Caco-2 (cell line): ENCODE measurements around the gene ASNSD1. TPM values are rescaled to one million over a fixed set of nuclear protein-coding genes. Genes with fewer than 3 reads are reported as not detected.
"Not testable (repeated sequence)": the region's sequence is repeated elsewhere in the genome, so short reads cannot be mapped to it uniquely, and the experiment has no call there.

Experiments
- BruUV-seq: library from RNA; stranded (reverse); fragments of 400-500 nt; replicated peaks from 2 replicates; lab custom pipeline; 2021; lab: Mats Ljungman, UMichigan
- CTCF ChIA-PET: fragments of 300-600 bp; sonication (Branson Sonifier 250); formaldehyde crosslinking; loops from one replicate; lab custom pipeline; 2022; ENCODE audit warnings: antibody characterized with exemption; lab: Charles Lee
- POLR2A ChIA-PET: fragments of 300-600 bp; sonication (Branson Sonifier 250); formaldehyde crosslinking; loops from one replicate; lab custom pipeline; 2022; ENCODE audit warnings: antibody characterized with exemption; lab: Charles Lee
- DNase-seq, 2 experiments: peaks; one replicate each; pipeline versions ENCODE4 v3.0.0 to v3.0.0-alpha.2; 2020 to 2022
- H3K27me3 ChIP-seq: replicated peaks from 2 replicates; pipeline ENCODE4 v1.6.0; 2011; ENCODE audit warnings: low read length; ENCODE audit not compliant: control insufficient read depth, insufficient read depth
- H3K36me3 ChIP-seq: 2 replicates; pipeline ENCODE4 v1.5.1; 2011; ENCODE audit warnings: low read length; ENCODE audit not compliant: control insufficient read depth, insufficient read depth
- H3K4me1 ChIP-seq: fragments of 250-450 bp; sonication (Bioruptor Pico); 2 replicates; pipeline ENCODE4 v1.5.1; 2020; ENCODE audit warnings: mild to moderate bottlenecking
- H3K4me3 ChIP-seq: 2 replicates; pipeline ENCODE4 v1.5.1; 2011; ENCODE audit warnings: low read depth, mild to moderate bottlenecking, control low read depth, low read length
- H3K9me3 ChIP-seq: fragments of 250-450 bp; sonication (Bioruptor Pico); 2 replicates; pipeline ENCODE4 v1.5.1; 2020; ENCODE audit warnings: mild to moderate bottlenecking, moderate library complexity
- H3K27ac Mint-ChIP-seq: one replicate; pipeline ENCODE4 v1.8.0; 2022; ENCODE audit warnings: mixed read lengths; ENCODE audit not compliant: unreplicated experiment
- H3K27me3 Mint-ChIP-seq: one replicate; pipeline ENCODE4 v1.8.0; 2022; ENCODE audit warnings: mixed read lengths; ENCODE audit not compliant: insufficient read depth, unreplicated experiment
- H3K36me3 Mint-ChIP-seq: one replicate; pipeline ENCODE4 v1.8.0; 2022; ENCODE audit warnings: mild to moderate bottlenecking, mixed read lengths; ENCODE audit not compliant: insufficient read depth, unreplicated experiment
- H3K4me1 Mint-ChIP-seq: one replicate; pipeline ENCODE4 v1.8.0; 2022; ENCODE audit warnings: low read depth, mixed read lengths; ENCODE audit not compliant: unreplicated experiment
- H3K4me3 Mint-ChIP-seq: one replicate; pipeline ENCODE4 v1.8.0; 2022; ENCODE audit warnings: mild to moderate bottlenecking, moderate library complexity, mixed read lengths; ENCODE audit not compliant: unreplicated experiment
- H3K9me3 Mint-ChIP-seq: one replicate; pipeline ENCODE4 v1.8.0; 2022; ENCODE audit warnings: mixed read lengths; ENCODE audit not compliant: unreplicated experiment
- CTCF ChIP-seq, 2 experiments: fragments of 200-600 bp in 1 of 2; IDR thresholded peaks; 1 replicate in 1 of 2; 2 replicates in 1 of 2; pipeline versions ENCODE4 v1.5.1 to v1.8.0; 2011 to 2022; ENCODE audit warnings: antibody characterized with exemption in 1 of 2, control low read depth in 1 of 2, inconsistent platforms in 1 of 2, low read depth in 1 of 2, low read length in 1 of 2, mild to moderate bottlenecking in 1 of 2, moderate library complexity in 1 of 2; ENCODE audit not compliant: insufficient read depth in 1 of 2, severe bottlenecking in 1 of 2, unreplicated experiment in 1 of 2
- intact Hi-C: fragments of 100-400 bp; cut with micrococcal nuclease; formaldehyde crosslinking; loops from one replicate; pipeline ENCODE4 v1.10.0; 2022; ENCODE audit not compliant: unreplicated experiment
- total RNA-seq: library from RNA; stranded (reverse); gene quantifications from 2 replicates; pipeline ENCODE4 v1.2.3, GENCODE V29; 2022

Gene ASNSD1
- total RNA-seq, 1 experiment from 2014 or later, result 49.4 TPM

- H3K27ac Mint-ChIP-seq, result no peak overlapping the region
- CTCF ChIA-PET, result interaction anchor here (0.6 kb wide), 1 partner anchor 145 kb away, joined by 3 read pairs; no protein-coding TSS in a partner anchor
- no peaks in the 10 kb centered on the region for H3K36me3 ChIP-seq
Observed at GRCh38 chr2:189648846-189649509, 12.3 kb upstream of the ASNSD1 start.

DNA sequence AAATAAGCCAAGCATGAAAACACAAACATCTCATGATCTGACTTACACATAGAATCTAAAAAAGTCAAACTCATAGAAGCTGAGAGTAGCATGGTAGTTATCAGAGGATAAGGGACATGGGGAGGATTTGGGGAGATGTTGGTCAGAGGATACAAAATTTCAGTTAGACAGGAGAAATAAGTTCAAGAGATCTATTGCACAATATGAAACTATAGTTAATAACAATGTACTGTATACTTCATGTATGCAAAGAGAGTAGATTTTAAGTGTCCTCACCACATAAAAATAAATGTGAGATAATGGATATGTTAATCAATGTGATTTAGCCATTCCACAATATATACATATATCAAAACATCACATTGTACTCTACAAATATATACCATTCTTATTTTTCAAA, 10.0 kb upstream of the ASNSD1 start:
- Mint-ChIP-seq H3K9me3 (peaks cover 12% of the 10 kb centered on the region), H3K27ac (no peak overlapping the region), H3K4me1 (no peaks in the 10 kb centered on the region), H3K36me3 (no peaks in the 10 kb centered on the region), H3K27me3 (no peaks in the 10 kb centered on the region), H3K4me3 (no peak overlapping the region)
- Histone ChIP-seq H3K9me3 (peaks cover 4% of the 10 kb centered on the region; the same call in 1 of the 2 replicates), H3K36me3 (no peaks in the 10 kb centered on the region), H3K27me3 (no peaks in the 10 kb centered on the region), H3K4me1 (no peaks in the 10 kb centered on the region), H3K4me3 (no peak overlapping the region)
- POLR2A ChIA-PET, result no interaction called here
- CTCF ChIA-PET, result no interaction called here
- no TSS peak for BruUV-seq
- intact Hi-C loops, result no loop called here
- TF ChIP-seq CTCF (IDR thresholded peaks at IDR 0.05; ENCODE audit: insufficient read depth in 1 of 2, low read depth in 1 of 2, low read length in 1 of 2, severe bottlenecking in 1 of 2, unreplicated experiment in 1 of 2), result no peak
- DNase-seq, result no peak

More at GRCh38 chr2:189648846-189649509, 12.3 kb upstream of the ASNSD1 start:
- DNase-seq, result no peak
- BruUV-seq, result no TSS peak
- no peak overlapping the region for H3K4me3 Mint-ChIP-seq
- no peaks in the 10 kb centered on the region for H3K36me3 Mint-ChIP-seq
- no peaks in the 10 kb centered on the region for H3K27me3 Mint-ChIP-seq
- POLR2A ChIA-PET, result no interaction called here
- H3K9me3 Mint-ChIP-seq, result peaks cover 12% of the 10 kb centered on the region
- Histone ChIP-seq H3K27me3 (no peaks in the 10 kb centered on the region), H3K4me3 (no peak overlapping the region), H3K4me1 (no peaks in the 10 kb centered on the region), H3K9me3 (peaks cover 4% of the 10 kb centered on the region; the same call in 1 of the 2 replicates)
- H3K4me1 Mint-ChIP-seq, result no peaks in the 10 kb centered on the region
- intact Hi-C loops, result no loop called here
- no peak for TF ChIP-seq CTCF (IDR thresholded peaks at IDR 0.05; ENCODE audit: insufficient read depth in 1 of 2, low read depth in 1 of 2, low read length in 1 of 2, severe bottlenecking in 1 of 2, unreplicated experiment in 1 of 2)

- DNase-seq, POLR2A ChIA-PET, H3K27me3 ChIP-seq, H3K36me3 Mint-ChIP-seq, H3K27me3 Mint-ChIP-seq, BruUV-seq, H3K4me1 Mint-ChIP-seq, H3K27ac Mint-ChIP-seq, H3K4me3 ChIP-seq, intact Hi-C loops, H3K4me3 Mint-ChIP-seq, CTCF ChIA-PET, H3K36me3 ChIP-seq, H3K9me3 ChIP-seq: not testable (repeated sequence)
- H3K9me3 Mint-ChIP-seq, result peaks cover 12% of the 10 kb centered on the region
- H3K4me1 ChIP-seq, result peaks cover 12% of the 10 kb centered on the region
Observed at GRCh38 chr2:189653464-189653863, 7.8 kb upstream of the ASNSD1 start.
